OCI-M2 (cell line): ENCODE results near the gene OR11A1.

Experiments
- DNase-seq: peaks from one replicate; lab custom pipeline; 2025; ENCODE audit not compliant: unreplicated experiment; lab: John Stamatoyannopoulos, UW

The OR11A1 gene

GRCh38 chr6:29456971-29457370 lies at the start of gene OR11A1, which contains the start of gene OR2H1:
TSS of gene OR11A1 (minus strand) at chr6:29457071. CDS start at chr6:29427641, 29,430 bp downstream.
TSS of gene OR2H1 (plus strand) at chr6:29457155. CDS start at chr6:29461770, 4,615 bp downstream.
- DNase-seq, result no peak

DNA sequence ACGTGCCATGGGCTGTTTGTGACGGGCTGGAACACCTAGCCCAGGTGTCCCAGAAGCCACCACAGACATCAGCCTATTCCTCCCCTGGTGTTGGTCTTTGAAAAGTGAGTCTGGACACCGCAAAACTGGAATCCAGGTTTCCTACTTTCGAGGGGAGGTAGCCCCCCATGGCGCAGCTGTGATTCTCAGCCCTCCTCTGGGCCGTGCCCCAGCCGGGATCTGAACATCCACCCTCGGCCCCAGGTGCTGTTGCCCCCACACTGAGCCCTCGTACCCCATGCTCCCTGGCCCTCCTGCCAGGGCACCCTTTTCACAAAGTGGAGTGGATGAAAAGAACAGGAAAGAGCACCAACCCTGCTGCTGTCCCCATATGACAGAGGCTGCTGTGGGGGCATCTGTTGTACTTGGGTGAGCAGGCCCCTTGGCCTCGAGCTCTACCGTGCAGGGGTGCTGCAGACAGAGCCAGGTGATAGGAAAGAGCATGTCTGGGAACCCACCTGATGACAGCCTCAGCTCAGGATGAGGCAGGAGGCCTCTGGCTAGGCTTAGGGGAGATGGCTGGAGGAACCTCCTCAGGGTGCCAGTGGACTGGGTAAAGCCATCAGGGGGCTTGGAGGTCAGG lies 49.7 kb upstream of the OR11A1 start:
- no peak for DNase-seq

DNA sequence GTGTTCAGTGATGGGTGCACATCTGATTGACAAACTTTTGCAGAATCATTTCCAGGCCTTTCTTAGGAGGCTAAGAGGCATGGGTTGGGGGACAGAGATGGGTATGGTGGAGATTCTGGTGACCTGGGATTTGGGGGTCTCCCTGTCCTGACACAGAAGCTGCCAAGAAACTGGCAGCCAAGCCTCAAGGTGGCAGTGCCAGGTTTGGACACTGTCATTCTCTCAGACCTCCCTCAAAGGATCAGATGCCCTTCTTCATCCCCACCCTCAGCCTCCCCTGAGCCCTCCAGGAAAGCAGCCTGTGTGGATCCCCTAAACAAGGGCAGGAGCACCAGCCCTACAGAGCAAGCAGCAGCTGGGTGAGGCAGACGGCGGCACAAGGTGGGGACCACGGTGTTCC lies 48.9 kb upstream of the OR11A1 start:
- DNase-seq, result no peak

DNA sequence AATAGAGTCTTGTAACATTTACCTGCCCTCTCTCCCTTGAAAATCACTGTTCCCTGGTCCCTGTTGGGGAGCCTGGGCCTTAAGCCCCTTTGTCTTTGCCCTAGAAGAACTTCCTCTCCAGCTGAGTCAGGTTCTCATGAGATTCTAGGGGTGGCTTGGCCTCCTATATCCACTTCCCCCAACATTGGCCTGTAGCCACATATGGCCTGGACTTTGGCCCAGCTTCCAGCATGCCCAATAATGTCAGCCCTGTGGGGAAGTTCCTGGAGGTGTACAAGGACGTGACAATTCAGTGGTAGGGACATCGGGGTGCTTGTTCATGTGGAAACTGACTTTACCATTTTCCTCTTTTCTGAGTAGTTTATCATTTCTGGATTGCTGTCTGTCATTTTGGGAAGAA lies 48.1 kb upstream of the OR11A1 start:
- DNase-seq, result no peak

- DNase-seq, result no peak
These were observed 45.7 kb upstream of the OR11A1 start for GRCh38 chr6:29502597-29502996.

- no peak for DNase-seq
These were observed 45.3 kb upstream of the OR11A1 start for GRCh38 chr6:29502181-29502580.

DNA sequence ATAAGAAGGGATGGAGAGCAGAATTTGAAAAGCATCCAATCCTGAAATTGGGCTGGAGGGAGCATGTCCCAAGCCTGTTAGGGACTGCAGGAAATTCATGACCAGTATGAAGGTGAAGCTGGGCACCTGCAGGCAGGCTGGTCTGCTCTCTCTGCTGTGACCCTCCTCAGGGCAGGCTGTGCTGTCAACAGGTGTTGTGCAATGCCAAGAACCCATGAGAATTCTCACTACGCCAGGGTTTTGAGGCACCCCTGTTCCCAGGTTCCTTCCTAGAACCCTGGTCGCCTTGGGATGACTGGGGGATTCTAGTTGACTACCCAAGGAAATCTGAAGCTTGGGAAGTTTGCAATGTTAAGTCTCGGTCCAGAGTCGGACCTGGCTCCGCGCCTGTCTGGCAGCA lies 44.2 kb upstream of the OR11A1 start:
- DNase-seq, result no peak

DNA sequence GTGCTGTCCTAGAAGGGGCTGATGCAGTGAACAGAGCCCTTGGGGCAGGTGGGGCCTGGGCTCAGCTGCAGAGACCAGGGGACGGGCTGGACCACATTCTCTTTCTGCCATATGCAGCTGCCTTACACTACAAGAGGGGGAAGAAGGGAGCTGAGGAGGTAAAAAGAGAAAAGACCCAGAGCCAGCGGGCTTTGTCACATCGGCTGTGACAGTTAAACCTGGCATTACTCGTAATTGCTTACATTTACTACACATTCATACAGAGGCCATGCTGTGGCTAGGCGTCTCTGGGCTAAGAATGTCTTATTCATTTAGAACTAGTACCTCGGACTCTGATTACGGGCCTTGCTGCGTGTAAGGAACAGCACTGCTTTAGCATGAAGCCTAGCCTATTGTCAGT lies 43.7 kb upstream of the OR11A1 start:
- no peak for DNase-seq

GRCh38 chr6:29499704-29500103 lies 42.8 kb upstream of the OR11A1 start:
- no peak for DNase-seq

DNA sequence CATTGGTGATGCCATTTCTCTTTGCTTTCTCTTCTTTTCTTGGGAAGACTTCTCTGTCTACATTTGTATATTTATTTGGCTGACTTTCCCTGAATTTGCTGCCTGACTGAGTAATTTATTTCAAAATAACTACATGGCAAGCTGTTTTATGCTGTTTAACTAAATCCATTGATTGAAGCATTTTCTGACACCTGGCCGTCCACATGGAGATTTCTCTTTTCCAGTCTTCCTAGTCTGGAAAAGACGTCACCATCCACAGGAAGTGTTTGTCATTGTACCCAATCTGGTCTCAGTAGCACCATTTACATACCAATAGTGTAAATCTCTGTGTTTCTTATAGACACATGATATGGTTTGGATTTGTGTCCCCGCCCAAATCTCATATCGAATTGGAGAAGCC lies 40.1 kb upstream of the OR11A1 start:
- DNase-seq, result no peak

DNA sequence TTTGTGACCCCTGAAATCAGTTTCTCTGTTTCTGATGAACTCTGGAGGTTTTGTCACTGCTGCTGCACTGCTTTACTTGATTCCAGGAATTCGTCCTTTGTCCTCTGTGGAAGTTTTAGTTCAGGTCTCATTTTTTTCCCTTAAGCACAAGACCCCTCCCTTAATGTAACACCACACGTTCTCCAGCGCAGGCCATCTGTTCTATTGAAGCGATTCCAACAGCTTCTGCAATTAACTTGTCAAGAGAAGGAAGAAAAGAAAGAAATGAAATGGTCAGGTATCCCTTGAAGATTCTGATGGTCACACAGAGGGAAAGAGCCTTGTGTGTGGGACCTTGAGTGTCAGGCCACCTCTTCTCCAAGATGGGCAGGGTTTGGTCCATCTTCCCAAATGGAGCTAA lies 38.7 kb upstream of the OR11A1 start:
- no peak for DNase-seq

DNA sequence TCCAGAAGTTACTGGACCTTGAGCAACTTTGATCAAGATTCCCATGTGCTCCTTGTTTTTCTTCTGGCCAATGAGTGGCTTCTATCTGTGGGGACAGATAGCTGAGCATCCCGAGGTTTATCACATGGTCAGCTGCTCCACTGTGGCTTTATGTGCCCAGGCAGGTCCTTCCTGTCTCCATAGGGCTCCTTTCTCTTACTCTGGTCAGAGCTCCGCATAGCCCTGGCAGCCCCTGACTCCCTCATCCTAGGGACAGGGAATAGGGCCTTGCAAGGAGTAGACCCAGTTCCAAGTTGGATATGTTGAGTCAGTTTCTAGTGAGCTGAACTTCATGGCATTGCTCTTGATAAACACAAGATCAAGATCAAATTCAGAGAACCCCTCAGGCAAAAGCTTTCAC lies 37.3 kb upstream of the OR11A1 start:
- no peak for DNase-seq

- no peak for DNase-seq
These were observed 36.4 kb upstream of the OR11A1 start for GRCh38 chr6:29493261-29493660.

DNA sequence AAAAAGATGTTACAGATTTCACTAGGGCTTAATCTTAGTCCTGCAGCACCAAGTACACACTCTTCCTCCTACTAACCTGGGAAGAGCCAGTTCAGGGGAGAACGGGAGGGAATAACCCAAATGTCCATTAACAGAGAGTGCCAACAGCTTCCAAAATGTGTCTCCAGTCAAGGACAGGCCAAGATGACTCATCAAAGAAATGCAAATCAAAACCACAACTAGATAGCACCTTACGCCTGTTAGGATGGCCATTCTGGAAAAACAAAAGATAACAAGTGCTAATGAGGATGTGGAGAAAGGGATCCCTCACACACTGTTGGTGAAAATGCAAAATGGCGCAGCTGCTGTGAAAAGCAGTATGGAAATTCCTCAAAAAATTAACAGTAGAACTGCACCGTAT lies 34.7 kb upstream of the OR11A1 start:
- no peak for DNase-seq

- DNase-seq, result peak; percentile 92
These were observed 33.7 kb upstream of the OR11A1 start for GRCh38 chr6:29490552-29490951.

GRCh38 chr6:29490055-29490454 lies 33.2 kb upstream of the OR11A1 start:
- DNase-seq, result no peak

DNA sequence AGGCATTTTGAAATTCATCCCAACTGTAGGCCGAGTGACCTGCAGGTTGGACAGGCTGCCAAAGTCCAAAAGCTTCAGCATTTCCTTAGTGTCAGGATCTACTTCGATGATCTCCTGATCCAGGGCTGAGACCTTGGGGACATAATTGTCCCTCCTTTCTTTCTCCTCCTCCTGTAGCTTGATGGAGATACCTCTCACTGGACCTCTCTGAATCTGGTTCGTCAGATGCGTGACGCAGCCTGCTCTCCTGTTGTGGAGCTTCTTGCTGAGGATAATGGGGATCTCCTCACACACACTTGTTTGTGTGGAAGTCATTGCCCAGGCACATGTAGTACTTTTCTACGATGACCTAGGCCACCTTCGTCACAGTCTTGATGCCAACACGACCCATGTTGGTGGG lies 32.4 kb upstream of the OR11A1 start:
- DNase-seq, result no peak

DNA sequence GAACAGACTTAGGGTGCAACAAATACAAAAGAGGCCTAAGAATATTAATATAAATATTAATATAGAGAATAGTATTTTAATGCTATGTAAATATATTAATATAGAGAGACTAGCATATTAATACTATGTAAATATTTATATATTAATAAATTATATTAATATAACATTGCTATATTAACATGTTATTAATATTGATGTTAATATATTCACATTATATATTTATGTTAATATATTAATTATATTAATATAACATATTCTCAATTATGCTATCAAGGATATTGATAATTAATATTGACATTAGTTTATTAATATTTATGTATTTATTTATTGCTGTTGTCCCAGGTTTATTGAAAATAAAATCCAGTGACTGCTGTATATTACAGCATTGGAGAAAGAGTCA lies 32.0 kb upstream of the OR11A1 start:
- no peak for DNase-seq

DNA sequence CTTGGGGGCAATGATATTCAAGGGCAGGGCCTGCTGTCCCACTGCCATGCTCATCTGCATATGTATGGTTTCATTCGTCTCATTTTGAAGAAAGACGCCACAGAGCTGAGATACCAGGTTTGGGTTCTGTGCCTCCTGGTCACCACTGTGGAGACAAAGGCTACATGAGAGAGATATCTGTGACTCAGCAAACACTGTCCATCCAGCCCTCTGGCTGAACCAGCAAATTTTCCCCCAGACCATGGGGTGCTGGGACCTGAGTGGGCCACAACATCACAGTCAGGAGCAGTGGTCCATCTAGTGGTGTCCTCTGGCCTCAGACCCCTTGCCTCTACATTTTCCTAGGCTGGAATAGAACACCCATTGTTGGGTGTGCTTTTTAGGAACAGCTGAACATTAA lies 30.8 kb upstream of the OR11A1 start, which contains the start of gene MAS1L:
MAS1L (minus strand) TSS at position 297 of the 400 bp plus-strand sequence; CDS start at position 243, 54 bp downstream.
- no peak for DNase-seq

- DNase-seq, result no peak
These were observed 30.3 kb upstream of the OR11A1 start for GRCh38 chr6:29487131-29487530.

DNA sequence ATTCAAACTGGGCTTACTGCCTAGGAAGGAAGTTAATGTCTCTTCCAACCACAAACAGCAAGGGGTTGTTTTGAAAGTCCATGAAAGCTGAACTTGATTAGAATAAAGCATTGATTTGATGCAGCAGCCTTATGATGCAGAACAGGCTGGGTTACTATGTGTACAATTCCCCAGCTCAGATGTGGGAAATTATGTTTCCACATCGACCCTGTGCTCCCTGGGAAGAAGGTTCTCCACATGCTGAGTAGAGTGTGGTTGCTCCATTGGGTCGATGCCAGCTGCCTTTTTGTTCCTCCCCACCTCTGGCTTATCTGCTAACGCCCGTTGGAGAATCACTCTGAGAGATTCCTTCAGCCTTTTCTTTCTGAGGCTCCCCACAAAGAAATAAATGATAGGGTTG lies 29.7 kb upstream of the OR11A1 start:
- no peak for DNase-seq

DNA sequence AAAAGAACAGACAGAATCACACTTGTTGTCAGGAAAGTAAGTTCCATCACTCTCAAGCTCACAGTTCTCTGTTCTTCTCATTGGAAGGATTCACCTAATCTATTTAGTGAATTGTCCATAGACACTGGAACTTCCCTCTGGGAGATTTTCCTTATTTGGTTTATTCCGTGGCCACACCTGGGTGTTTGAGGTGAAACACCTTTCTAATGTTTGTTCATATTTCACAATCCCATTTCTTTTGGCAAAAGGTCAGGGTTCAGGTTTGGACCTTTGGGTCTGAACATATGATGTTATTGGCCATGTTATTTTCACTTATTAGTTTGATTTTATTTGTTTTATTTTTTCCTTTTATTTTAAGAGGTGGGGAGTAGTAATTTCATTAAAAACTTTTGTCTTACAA lies 26.9 kb upstream of the OR11A1 start:
- no peak for DNase-seq

- DNase-seq, result no peak
These were observed 26.3 kb upstream of the OR11A1 start for GRCh38 chr6:29483186-29483585.
